Omental fat pad (tissue), 4 donors: ENCODE measurements around the gene CIP2A. TPM values are rescaled to one million over a fixed set of nuclear protein-coding genes. Genes with fewer than 3 reads are reported as not detected.

Experiments
- ATAC-seq: fragments of 150-250 bp; one replicate; pipeline ENCODE4 v1.9.1; 2016; ENCODE audit warnings: mild to moderate bottlenecking, moderate library complexity; ENCODE audit not compliant: low FRiP score
- DNase-seq: peaks from one replicate; pipeline ENCODE4 v3.0.0-alpha.2; 2019; ENCODE audit warnings: low spot score
- total RNA-seq, 4 donors: library from RNA; depleted of rRNA; stranded (reverse); fragments of >200 nt; gene quantifications; one replicate each; pipeline ENCODE4 v1.1.0, GENCODE V29; 2016
- TF ChIP-seq, protein P1 (sequence below), 3 donors: fragments of 450-650 bp; IDR thresholded peaks; one replicate each; pipeline ENCODE4 v1.5.1; 2016 to 2017; ENCODE audit warnings: antibody characterized with exemption in 3 of 3, mild to moderate bottlenecking in 3 of 3, moderate library complexity in 2 of 3

The CIP2A gene
- total RNA-seq, 4 donors from 2014 or later: 1.1 to 6.4 (median 5.7) TPM

GRCh38 chr3:108552267-108553159 is 36.7 kb downstream of the CIP2A start:
- TF ChIP-seq, protein P1, sequence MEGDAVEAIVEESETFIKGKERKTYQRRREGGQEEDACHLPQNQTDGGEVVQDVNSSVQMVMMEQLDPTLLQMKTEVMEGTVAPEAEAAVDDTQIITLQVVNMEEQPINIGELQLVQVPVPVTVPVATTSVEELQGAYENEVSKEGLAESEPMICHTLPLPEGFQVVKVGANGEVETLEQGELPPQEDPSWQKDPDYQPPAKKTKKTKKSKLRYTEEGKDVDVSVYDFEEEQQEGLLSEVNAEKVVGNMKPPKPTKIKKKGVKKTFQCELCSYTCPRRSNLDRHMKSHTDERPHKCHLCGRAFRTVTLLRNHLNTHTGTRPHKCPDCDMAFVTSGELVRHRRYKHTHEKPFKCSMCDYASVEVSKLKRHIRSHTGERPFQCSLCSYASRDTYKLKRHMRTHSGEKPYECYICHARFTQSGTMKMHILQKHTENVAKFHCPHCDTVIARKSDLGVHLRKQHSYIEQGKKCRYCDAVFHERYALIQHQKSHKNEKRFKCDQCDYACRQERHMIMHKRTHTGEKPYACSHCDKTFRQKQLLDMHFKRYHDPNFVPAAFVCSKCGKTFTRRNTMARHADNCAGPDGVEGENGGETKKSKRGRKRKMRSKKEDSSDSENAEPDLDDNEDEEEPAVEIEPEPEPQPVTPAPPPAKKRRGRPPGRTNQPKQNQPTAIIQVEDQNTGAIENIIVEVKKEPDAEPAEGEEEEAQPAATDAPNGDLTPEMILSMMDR (IDR thresholded peaks at IDR 0.05): no peak
- peak; percentile 46 for ATAC-seq
- no peak for DNase-seq

DNA sequence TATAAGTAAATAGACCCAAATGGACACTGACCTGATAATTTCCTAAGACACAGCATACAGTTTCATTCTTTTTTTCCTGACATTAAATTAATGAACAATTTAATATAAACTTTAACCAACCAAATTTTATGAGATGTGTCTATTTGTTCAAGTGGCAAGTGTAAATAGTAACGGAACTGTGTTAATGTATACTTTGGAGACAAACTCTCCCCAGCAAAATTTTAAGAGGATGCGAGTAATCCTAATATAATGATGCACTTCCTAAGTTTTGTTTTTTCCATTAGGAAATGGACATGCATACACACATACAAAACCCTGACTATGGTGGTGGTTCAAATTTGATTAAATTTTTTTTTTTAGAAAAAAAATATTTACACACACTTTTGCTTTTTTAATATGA is 40.4 kb downstream of the CIP2A start:
- TF ChIP-seq, protein P1 (IDR thresholded peaks at IDR 0.05): no peak
- DNase-seq (no peak), ATAC-seq (no peak)

GRCh38 chr3:108548304-108548703 is 40.9 kb downstream of the CIP2A start:
- TF ChIP-seq, protein P1 (IDR thresholded peaks at IDR 0.05): no peak
- DNase-seq (no peak), ATAC-seq (no peak)

DNA sequence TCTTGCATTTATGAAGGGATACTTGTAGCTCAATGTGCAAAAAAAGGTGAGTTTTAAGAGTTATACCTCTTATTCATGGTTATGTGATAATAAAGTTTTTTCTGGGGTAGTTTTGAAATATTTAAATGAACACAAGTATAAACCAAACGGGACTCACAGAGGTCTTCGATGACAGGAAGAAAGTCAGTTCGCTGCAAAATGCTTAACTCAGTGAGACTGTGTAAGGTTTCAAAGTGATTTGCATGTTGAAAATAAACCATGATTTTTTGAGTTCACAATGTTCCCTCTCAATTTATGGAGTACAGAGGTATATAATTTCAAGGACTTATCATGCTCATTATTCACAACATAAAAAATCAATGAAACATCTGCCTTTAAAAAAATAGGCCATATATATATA is 42.5 kb downstream of the CIP2A start:
- ATAC-seq: no peak
- TF ChIP-seq, protein P1 (IDR thresholded peaks at IDR 0.05): no peak
- no peak for DNase-seq

- ATAC-seq (no peak), DNase-seq (no peak)
- TF ChIP-seq, protein P1 (IDR thresholded peaks at IDR 0.05): no peak
Measured at GRCh38 chr3:108546247-108546646, 43.0 kb downstream of the CIP2A start.

DNA sequence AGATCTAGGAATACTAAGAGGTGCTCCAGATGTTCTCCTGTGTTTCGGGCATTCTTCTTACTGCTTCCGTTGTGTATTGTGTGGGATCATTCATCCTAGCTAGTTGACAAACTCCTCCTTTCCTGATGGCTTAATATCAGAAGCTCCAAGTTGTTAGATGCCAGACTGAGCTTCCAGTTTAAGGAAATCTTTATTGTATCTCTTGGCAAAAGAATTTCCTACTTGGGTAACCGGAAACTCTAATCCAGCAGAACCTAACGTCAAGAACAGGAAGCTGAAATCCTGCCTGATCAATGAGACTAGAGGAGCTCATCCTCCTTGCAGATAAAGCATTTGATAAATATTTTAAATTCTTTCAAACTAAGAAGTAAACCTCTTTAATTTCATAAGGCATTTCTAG is 51.2 kb downstream of the CIP2A start:
- no peak for DNase-seq
- TF ChIP-seq, protein P1 (IDR thresholded peaks at IDR 0.05): no peak

More for the DNA sequence above, 51.2 kb downstream of the CIP2A start:
- ATAC-seq: no peak
